ENCODE results near the gene ZSWIM6.
A peak's percentile ranks its signal among the peaks of the same experiment; 100 is the strongest.

Gene ZSWIM6

DNA sequence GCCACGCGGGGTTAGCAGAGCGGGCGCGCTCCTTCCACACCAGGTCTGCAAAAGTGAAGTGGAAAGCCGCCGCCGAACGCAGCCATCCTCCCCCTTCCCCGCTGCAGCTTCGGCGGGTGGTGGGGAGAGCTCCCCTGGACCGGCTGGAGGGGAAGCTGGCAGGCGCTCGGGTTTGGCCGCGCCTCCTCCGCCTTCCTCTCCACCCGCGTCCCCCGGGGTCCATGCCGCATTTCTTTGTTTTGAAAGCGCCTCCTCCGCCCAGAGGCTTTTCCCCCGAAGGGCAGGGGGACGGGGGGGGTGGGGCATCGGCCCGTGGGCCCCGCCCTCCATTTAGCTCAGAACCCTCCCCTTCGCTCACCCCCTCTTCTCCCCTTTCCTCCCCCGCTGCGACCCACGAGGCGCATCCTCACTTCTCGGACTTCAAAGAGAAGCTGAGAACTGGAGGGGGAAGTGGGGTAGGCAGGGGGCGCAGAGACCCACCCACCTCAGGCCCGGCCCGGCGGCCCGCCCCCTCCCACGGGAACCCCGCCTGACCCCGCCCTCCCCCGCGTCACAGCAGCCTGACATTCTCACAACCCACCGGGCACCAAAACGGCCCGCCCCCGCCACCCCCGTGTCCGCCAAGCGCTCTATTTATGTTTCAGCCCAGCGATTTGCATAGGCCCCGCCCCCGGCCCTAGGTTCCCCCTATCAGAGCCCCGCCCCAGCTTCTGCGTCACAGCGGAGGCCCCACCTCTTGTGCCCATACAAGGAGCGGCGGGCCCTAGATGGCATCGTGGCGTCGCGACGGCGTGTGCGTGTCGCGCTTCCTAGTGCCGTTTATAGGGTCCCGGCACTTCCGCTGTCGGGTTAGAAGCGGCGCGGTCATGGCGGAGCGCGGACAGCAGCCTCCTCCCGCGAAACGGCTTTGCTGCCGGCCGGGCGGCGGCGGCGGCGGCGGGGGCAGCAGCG, at the start of gene ZSWIM6:
Gene ZSWIM6, plus strand, starts transcription at position 852 of the 951 bp plus-strand sequence. Its CDS starts 15 bp downstream, at position 867.
- peak; percentile 95 for DNase-seq (ENCODE audit: low read depth, low spot score)

DNA sequence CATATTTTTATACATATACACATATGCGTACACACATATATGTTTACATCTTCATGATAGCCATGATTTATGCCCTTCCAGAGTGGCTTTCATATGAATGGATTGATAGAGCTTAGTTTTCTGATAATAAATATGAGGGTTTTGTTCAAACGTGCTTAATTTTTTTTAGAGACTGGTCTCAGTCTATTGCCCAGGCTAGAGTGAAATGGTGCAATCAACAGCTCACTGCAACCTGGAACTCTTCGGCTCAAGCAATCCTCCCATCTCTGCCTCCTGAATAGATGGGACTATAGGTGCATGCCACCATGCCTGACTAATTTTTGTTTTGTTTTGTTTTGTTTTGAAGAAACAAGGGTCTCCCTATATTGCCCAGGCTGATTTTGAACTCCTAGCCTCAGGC, 48.6 kb upstream of the ZSWIM6 start:
- no peak for DNase-seq (ENCODE audit: low read depth, low spot score)

- no peak for DNase-seq (ENCODE audit: low read depth, low spot score)
These were observed 46.5 kb upstream of the ZSWIM6 start for GRCh38 chr5:61285531-61285930.

DNA sequence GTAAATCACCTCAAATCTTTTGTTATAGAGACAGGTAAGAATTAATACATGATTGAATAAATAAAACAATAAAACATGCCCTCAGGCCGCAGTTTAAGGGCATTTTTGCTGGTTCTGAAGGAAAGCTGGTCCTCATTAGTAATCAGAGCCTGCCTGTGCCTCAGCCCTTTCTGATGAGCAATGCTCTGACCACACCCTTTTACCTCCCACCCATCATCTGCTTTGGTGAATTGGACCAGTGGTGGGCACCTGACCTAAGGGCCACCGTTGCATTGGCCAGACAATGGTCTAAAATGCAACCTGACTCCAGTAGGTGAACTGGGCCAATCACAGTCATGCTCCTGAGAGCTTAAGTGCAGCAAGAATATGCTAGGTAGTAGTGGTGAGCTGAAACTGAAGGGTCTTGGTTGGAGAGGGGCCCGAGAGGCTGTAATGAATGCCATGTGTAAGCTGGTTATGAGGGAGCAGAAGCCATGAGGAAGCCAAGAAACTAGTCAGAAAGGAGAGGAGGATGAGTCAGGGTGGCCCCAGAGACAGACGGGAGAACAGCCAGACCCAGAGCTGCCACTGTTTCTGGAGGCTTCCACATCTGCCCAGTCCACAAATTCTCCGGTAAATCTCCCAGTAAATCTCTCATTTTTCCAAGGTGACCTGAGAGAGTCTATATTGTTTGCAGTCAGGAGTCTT, 45.5 kb upstream of the ZSWIM6 start:
- DNase-seq (ENCODE audit: low read depth, low spot score) = no peak

GRCh38 chr5:61287474-61287873, 44.6 kb upstream of the ZSWIM6 start:
- no peak for DNase-seq (ENCODE audit: low read depth, low spot score)

GRCh38 chr5:61289241-61289640, 42.8 kb upstream of the ZSWIM6 start:
- no peak for DNase-seq (ENCODE audit: low read depth, low spot score)

DNA sequence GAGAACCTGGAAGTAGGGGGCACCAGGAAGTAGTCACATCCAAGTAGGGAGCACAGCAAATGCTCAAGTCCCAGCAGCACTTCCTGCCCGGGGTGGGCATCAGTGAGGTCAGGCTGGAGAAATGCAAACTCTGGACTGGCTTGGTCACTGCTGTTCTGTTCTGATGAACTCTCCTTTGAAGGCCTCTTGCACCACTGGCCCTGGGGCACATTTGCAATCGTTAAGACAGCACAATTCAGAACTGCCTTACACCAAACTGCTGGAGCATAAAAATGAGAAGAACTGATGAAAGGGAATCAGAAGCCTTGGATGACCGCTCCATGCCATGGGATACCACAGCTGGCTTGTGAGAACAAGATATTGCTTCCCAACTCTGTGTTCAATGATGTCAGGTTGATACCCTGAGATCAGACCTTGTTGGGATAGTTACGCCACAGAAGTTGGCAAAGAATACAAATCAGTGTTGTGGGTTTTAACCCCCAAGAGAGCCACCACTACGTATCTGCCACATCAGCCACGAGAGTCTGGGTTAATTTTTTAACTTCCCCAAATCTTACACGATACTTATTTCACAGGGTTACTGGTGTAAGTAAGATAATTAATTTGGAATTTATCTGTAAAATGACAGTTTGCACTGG, 42.3 kb upstream of the ZSWIM6 start:
- DNase-seq (ENCODE audit: low read depth, low spot score) = no peak

GRCh38 chr5:61290791-61291210, 41.3 kb upstream of the ZSWIM6 start:
- no peak for DNase-seq (ENCODE audit: low read depth, low spot score)

GRCh38 chr5:61292062-61292657, 39.9 kb upstream of the ZSWIM6 start:
- no peak for DNase-seq (ENCODE audit: low read depth, low spot score)

DNA sequence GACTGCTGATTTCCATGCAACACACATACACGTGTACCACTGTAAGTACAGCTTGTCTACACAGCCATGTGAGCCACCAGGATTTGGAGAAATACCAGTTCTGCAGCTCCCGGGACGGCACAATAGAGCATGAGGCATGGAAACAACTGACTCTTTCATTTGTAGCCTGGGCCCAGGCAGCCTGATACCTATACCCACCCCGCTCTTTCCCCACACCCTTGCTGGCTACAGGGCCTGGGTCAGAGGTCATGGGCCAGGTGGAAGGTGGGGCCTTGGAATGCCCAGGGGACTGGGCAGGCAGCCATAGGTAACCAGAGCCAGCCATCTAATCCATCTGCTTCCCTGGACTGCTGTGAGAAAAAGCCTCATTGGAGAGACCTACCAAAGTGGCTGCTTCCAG, 39.0 kb upstream of the ZSWIM6 start:
- no peak for DNase-seq (ENCODE audit: low read depth, low spot score)

GRCh38 chr5:61293873-61294272, 38.2 kb upstream of the ZSWIM6 start:
- DNase-seq (ENCODE audit: low read depth, low spot score) = no peak

DNA sequence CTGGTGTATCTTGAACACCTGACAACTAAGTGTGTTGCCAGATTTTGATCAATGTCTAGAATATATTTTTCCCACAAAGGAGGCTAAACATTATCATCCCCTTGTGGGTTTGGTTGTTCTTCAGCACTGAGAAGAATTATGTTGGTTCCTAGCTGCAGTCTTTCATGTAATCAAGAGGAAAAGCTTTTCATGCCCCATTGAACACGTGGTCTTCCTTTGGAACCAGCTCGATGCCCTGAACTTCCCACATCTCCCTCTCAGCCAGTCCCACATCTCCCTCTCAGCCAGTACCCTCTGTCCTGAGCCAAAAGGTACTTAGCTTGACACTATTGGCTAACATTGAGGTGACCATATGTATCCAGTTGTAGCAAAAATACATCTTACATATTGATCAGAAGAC, 36.7 kb upstream of the ZSWIM6 start:
- no peak for DNase-seq (ENCODE audit: low read depth, low spot score)

DNA sequence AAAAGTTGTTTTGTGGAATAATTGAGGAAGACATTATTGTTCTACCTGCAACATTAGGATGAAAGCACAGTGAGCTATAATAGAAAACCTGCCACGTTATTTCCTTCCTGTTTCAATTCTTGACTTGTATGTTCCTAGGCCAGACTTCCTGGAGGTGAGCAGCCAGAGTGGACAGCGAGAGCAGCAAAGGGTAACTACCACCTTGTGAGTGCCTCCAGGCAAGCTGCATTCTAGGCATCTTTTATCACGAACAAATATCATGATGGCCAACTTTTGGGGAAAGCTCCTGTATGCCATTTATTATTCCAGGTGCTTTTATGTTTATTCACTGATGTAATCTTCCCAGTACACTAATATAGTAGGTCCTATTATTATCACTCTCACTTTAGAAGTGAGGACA, 34.0 kb upstream of the ZSWIM6 start:
- no peak for DNase-seq (ENCODE audit: low read depth, low spot score)

DNA sequence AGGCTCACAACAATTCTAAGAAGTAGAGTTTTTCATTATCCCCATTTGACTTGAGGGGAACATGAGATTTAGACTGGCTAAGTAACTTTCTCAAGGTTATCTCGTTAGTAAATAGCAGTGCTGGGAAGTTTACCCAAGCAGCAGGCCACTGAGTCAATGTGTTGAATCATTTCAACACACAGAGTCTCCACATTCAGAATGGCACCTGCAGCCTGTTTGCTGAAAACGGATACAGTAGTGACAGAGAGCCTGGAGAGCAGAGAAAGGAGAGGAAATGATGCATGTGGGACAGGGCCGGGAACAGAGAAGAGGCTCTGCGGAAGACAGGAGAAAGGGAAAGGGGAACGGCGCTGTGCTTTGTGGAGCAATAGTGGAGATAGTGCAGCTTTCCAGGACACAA, 33.5 kb upstream of the ZSWIM6 start:
- no peak for DNase-seq (ENCODE audit: low read depth, low spot score)

DNA sequence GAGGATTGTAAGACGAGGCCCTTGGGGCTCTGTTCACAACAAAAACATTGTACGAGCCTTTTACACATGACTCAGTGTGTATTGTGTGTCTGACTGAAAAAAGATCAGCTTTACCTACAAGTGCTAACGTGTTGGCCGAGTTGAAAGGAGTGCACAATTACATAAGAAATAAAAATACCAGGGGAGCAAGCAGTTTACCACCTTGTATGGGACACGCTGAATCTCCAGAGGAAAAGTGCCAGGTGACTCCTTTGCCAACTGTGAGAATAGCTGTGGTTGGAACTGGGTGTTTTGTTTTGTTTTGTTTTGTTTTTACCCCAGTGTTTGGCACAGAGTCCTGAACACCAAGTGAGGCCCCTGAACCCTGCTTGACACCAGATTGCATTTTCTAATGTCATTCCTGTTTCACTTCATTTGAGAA, 32.8 kb upstream of the ZSWIM6 start:
- DNase-seq (ENCODE audit: low read depth, low spot score) = no peak

DNA sequence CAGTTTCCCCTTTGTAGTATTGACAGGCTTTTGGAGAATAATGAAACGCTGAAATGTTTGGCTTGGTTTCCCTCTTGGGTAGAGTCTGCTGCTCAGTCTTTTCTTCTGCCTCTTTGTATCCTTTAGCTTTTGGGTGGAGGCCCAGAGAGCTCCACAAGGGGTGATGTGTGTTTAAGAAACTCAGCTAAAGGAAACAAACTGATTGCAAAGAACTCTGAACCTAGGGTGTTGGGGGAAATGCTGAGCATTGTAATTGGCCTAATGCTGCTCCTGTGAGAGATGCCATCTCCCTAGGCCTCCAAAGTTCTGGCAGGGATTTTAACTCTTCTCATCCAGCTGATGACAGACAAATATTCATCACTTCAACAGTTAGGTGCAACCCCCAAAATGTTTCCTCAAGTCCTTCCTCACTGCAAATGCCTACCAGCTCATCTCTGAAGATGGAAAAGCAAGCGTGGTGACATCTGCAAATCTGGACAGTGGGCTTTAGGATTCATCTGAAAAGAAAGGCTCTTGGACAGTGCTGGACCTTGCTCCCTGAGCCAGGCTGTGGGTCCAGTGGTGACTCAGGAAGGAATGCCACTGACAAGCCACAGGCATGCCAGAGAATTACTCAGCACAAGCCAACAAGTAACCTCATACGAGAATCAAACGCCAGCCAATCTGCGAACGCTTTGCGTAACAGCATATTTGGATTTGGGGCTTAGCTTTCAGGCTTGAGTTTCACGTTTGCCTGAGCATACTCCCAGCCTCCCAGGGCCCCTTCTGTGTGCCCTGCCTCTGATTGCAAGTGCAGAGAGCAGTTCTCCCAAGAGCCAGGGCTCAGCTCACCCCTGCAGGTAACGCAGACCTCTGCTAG, 30.5 kb upstream of the ZSWIM6 start:
- DNase-seq (ENCODE audit: low read depth, low spot score) = no peak

GRCh38 chr5:61302200-61302563, 29.9 kb upstream of the ZSWIM6 start:
- DNase-seq (ENCODE audit: low read depth, low spot score) = no peak

DNA sequence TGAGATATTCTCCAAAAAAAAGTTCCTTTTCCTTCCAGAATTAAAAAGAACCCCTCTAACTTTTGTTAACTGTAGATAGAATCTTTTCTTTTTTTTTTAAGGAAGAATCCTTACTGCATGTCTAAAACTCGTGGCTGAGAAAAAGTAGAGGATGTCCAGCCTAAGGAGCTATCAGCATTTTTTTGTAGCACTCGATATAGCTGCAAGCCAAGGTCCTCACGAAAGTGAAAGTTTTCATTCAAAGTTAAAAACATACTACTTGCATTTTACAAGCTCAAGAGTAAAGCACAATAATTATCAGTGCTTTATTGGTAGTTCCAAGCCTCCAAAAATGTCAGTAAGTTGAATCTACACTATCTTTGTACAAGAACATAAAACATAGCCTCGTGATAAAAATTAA, 28.7 kb upstream of the ZSWIM6 start:
- no peak for DNase-seq (ENCODE audit: low read depth, low spot score)

- DNase-seq (ENCODE audit: low read depth, low spot score) = no peak
These were observed 27.3 kb upstream of the ZSWIM6 start for GRCh38 chr5:61304590-61305381.

- DNase-seq (ENCODE audit: low read depth, low spot score) = no peak
These were observed 25.4 kb upstream of the ZSWIM6 start for GRCh38 chr5:61306531-61307131.

Data from activated naive CD8-positive, alpha-beta T cell treated with anti-CD3 and anti-CD28 coated beads, Interleukin-2, amount 50 U/mL, for 16 hours (primary cell).